ENCODE data around the gene NCLN.
"Not testable (repeated sequence)": the region's sequence is repeated elsewhere in the genome, so short reads cannot be mapped to it uniquely, and the experiment has no call there.

The NCLN gene

DNA sequence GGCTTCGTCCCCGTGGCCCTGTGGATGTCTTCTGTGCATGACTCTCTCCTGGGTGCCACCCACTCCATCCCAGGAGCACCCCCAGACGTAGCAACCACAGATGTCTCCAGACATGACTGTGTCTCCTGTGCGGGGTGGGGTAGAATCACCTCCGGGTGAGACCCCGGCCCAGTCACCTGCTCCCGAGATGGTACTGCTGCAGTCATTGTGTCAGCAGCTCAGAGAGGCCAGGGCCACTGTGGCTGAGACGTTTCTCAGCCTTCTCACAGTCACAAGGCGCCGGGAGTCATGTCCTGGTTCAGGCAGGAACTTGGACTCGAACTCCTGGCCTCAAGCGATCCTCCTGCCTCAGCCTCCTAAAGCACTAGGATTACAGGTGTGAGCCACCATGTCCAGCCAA, 16.6 kb downstream of the NCLN start:
- DNase-seq: no peak

DNA sequence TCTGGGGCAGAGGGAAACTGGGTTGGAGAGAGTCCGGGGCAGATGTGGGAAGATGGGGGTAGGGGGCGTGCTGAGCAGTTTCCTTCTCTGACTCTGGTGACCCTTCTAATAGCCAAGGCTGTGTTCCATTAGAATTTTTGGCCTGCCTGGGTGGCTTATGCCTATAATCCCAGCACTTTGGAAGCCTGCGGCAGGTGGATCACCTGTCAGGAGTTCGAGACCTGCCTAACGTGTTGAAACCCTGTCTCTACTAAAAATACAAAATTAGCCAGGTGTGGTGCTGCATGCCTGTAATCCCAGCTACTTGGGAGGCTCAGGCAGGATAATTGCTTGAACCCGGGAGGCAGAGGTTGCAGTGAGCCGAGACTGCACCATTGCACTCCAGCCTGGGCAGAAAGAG, 17.2 kb downstream of the NCLN start:
- not testable (repeated sequence) for DNase-seq

GRCh38 chr19:3203805-3204645, 18.3 kb downstream of the NCLN start:
- DNase-seq: no peak

DNA sequence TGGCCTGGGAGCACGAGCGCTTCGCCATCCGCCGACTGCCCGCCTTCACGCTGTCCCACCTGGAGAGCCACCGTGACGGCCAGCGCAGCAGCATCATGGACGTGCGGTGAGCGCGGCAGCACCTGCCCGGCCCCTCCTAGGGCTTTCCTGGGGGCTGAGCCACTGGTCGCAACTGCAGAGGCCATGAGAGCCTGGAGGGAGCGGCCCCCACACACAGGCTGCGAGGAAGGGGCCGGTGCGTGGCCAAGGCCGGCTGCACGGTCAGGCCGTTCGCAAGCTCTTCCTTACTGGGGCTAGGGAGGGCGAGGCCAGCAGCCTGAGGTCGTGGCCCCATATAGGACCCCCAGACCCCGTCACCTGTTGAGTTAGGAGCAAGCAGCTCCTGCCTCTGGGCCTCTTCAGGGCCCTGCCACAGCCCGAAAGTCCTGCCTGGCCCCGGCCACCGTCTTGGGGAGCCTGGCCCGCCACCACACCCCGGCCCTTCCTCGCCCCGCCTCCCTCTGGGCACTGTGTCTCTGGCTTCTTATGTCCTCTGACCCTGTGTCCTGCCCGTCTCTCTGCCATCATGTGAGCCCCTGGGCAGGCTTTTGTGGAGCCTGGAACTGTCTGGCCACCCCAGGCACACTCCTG, 19.0 kb downstream of the NCLN start:
- no peak for DNase-seq

DNA sequence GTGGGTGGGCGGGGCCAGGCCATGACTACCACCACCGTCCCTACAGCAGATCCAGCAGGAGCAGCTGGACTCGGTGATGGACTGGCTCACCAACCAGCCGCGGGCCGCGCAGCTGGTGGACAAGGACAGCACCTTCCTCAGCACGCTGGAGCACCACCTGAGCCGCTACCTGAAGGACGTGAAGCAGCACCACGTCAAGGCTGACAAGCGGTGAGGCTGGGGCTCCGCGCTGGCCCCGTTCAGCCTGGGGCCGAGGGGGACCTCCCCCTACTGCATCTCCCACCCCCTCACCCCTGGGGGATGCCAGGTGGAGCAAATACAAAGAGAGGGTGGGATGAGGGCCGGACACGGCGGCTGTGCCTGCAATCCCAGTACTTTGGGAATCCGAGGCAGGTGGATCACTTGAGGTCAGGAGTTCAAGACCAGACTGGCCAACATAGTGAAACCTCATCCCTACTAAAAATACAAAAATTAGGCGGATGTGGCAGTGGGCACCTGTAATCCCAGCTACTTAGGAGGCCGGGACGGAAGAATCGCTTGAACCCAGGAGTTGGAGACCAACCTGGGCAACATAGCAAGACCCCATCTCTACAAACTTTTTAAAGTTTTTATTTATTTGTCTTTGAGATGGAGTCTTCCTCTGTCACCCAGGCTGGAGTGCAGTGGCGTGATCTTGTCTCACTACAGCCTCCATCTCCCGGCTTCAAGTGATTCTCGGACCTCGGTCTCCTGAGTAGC, 20.7 kb downstream of the NCLN start:
- DNase-seq: no peak

DNA sequence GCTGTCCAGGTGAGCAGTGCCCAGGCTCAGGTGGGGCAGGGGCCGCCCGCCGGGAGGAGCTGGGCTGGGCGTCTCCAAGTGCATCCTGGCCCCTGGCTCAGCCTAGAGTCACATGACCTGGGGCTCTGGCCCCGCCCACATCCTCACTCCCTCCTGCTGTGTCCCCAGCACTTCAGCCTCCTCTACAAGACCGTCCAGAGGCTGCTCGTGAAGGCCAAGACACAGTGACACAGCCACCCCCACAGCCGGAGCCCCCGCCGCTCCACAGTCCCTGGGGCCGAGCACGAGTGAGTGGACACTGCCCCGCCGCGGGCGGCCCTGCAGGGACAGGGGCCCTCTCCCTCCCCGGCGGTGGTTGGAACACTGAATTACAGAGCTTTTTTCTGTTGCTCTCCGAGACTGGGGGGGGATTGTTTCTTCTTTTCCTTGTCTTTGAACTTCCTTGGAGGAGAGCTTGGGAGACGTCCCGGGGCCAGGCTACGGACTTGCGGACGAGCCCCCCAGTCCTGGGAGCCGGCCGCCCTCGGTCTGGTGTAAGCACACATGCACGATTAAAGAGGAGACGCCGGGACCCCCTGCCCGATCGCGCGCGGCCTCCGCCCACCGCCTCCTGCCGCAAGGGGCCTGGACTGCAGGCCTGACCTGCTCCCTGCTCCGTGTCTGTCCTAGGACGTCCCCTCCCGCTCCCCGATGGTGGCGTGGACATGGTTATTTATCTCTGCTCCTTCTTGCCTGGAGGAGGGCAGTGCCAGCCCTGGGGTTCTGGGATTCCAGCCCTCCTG, 21.9 kb downstream of the NCLN start:
- no peak for DNase-seq

- no peak for DNase-seq
These were observed 22.8 kb downstream of the NCLN start for GRCh38 chr19:3208317-3209207.

- no peak for DNase-seq
These were observed 24.8 kb downstream of the NCLN start for GRCh38 chr19:3210347-3211017.

DNA sequence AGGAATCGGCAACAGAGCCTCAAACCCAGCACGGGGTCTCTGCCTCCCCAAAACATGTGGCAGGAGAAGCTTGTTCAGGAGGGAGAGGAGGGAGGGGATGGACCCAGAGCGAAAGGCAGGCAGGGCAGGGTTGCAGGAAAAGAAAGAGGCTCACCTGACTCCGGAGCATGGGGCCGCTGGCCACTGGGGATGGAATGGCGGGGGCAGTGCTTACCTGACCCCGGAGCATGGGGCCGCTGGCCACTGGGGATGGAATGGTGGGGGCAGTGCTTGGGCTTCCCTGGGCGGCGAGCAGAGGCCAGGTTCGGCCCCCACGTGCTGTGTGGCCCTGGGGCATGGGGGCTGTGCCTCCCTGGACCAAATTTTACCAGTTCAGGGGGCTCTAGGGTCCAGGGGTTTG, 25.5 kb downstream of the NCLN start:
- DNase-seq: no peak

DNA sequence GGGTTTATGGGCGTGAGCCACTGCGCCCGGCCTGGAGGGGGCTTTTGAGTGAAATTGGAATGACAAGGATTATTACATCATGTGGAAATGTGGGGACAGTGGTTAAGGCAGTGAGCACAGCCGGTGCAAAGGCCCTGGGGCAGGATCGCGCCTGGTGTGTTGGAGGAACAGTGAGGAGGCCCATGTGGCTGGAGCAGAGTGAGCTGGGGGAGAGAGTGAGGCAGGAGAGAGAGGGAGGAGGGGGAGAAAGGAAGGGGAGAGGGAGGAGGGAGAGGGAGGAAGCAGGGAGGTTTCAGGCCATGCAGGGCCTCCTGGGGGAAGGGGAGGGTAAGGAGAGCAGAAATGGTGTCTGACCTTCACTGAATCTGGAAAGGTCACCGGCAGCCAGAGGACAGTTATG, 27.4 kb downstream of the NCLN start:
- no peak for DNase-seq

- DNase-seq: no peak
These were observed 31.1 kb downstream of the NCLN start for GRCh38 chr19:3216874-3217273.

DNA sequence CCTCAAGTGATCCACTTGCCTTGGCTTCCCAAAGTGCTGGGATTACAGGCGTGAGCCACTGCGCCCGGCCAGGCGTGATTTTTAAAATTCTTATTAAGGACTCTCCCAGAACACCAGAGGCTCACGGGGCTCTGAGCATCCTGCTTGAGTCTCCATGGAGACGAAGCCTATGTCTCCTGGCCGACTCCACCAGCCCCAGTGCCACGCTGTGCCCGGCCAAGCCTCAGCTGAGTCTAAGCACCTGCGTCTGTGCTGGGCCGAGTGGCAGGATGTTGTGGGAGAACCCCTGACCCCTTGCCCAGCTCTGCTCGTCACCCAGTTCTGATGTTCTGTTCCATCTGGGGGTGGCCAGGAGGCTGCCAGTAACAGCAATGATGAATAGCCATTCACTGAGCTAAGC, 34.8 kb downstream of the NCLN start:
- no peak for DNase-seq

GRCh38 chr19:3221576-3221975, 35.8 kb downstream of the NCLN start:
- DNase-seq: not testable (repeated sequence)

- no peak for DNase-seq
These were observed 37.0 kb downstream of the NCLN start for GRCh38 chr19:3222709-3223108.

- peak; percentile 35 for DNase-seq
These were observed 38.8 kb downstream of the NCLN start, which contains the start of gene CELF5 for GRCh38 chr19:3224346-3225168. Gene CELF5 (plus strand): TSS chr19:3224661. CDS start chr19:3224740, 79 bp downstream.

DNA sequence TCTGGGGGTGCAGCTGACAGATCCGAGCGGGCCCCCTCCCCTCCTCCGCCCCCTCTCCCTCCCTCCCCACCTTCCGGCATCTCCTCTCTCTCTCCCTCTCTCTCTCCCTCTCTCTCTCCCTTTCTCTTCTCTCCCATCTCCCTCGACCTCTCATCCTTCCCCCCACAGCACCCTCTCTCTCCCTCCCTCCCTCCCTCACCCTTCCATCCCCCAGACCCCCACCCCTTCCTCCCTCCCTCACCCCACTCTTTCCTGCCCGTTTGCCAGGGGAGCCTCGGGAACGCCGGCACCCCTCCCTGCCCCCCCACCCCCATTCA, 39.4 kb downstream of the NCLN start:
- DNase-seq: no peak

GRCh38 chr19:3225677-3226093, 40.0 kb downstream of the NCLN start:
- no peak for DNase-seq

- DNase-seq: no peak
These were observed 41.4 kb downstream of the NCLN start for GRCh38 chr19:3227054-3227626.

- DNase-seq: no peak
These were observed 43.6 kb downstream of the NCLN start for GRCh38 chr19:3229346-3229743.

GRCh38 chr19:3229888-3230496, 44.3 kb downstream of the NCLN start:
- no peak for DNase-seq
